ENCODE results near the gene POTEH.
"Not testable (repeated sequence)": the region's sequence is repeated elsewhere in the genome, so short reads cannot be mapped to it uniquely, and the experiment has no call there.

POTEH gene

GRCh38 chr22:15734411-15734810 is 44.6 kb downstream of the POTEH start:
- not testable (repeated sequence) for H3K36me3 ChIP-seq (ENCODE audit: control insufficient read depth in 1 of 2, insufficient read depth in 2 of 2, low read length in 2 of 2); H3K27ac ChIP-seq (ENCODE audit: low read depth, low read length); H3K9me3 ChIP-seq (ENCODE audit: control insufficient read depth in 1 of 2, low read length in 2 of 2); H3K9ac ChIP-seq (ENCODE audit: low read depth in 1 of 2, low read length in 2 of 2); H3K4me1 ChIP-seq (ENCODE audit: control insufficient read depth in 1 of 2, insufficient read depth in 2 of 2, low read length in 2 of 2); H3K4me3 ChIP-seq (ENCODE audit: low read depth in 1 of 2, low read length in 2 of 2); H3K27me3 ChIP-seq (ENCODE audit: control insufficient read depth in 1 of 2, insufficient read depth in 2 of 2, low read length in 2 of 2)

GRCh38 chr22:15738157-15738908 is 48.5 kb downstream of the POTEH start:
- not testable (repeated sequence) for H3K27ac ChIP-seq (ENCODE audit: low read depth, low read length); H3K9ac ChIP-seq (ENCODE audit: low read depth in 1 of 2, low read length in 2 of 2); H3K4me3 ChIP-seq (ENCODE audit: low read depth in 1 of 2, low read length in 2 of 2); H3K4me1 ChIP-seq (ENCODE audit: control insufficient read depth in 1 of 2, insufficient read depth in 2 of 2, low read length in 2 of 2); H3K36me3 ChIP-seq (ENCODE audit: control insufficient read depth in 1 of 2, insufficient read depth in 2 of 2, low read length in 2 of 2); H3K27me3 ChIP-seq (ENCODE audit: control insufficient read depth in 1 of 2, insufficient read depth in 2 of 2, low read length in 2 of 2); H3K9me3 ChIP-seq (ENCODE audit: control insufficient read depth in 1 of 2, low read length in 2 of 2)

- not testable (repeated sequence) for H3K4me3 ChIP-seq (ENCODE audit: low read depth in 1 of 2, low read length in 2 of 2); H3K27me3 ChIP-seq (ENCODE audit: control insufficient read depth in 1 of 2, insufficient read depth in 2 of 2, low read length in 2 of 2)
Measured at GRCh38 chr22:15738909-15739391, 49.1 kb downstream of the POTEH start.

GRCh38 chr22:15747636-15748323 is 58.0 kb downstream of the POTEH start:
- H3K4me3 ChIP-seq (ENCODE audit: low read depth in 1 of 2, low read length in 2 of 2); H3K27me3 ChIP-seq (ENCODE audit: control insufficient read depth in 1 of 2, insufficient read depth in 2 of 2, low read length in 2 of 2); H3K9me3 ChIP-seq (ENCODE audit: control insufficient read depth in 1 of 2, low read length in 2 of 2); H3K9ac ChIP-seq (ENCODE audit: low read depth in 1 of 2, low read length in 2 of 2); H3K27ac ChIP-seq (ENCODE audit: low read depth, low read length); H3K36me3 ChIP-seq (ENCODE audit: control insufficient read depth in 1 of 2, insufficient read depth in 2 of 2, low read length in 2 of 2); H3K4me1 ChIP-seq (ENCODE audit: control insufficient read depth in 1 of 2, insufficient read depth in 2 of 2, low read length in 2 of 2): not testable (repeated sequence)

More at GRCh38 chr22:15738909-15739391, 49.1 kb downstream of the POTEH start:
- not testable (repeated sequence) for H3K9ac ChIP-seq (ENCODE audit: low read depth in 1 of 2, low read length in 2 of 2); H3K4me1 ChIP-seq (ENCODE audit: control insufficient read depth in 1 of 2, insufficient read depth in 2 of 2, low read length in 2 of 2); H3K27ac ChIP-seq (ENCODE audit: low read depth, low read length); H3K36me3 ChIP-seq (ENCODE audit: control insufficient read depth in 1 of 2, insufficient read depth in 2 of 2, low read length in 2 of 2); H3K9me3 ChIP-seq (ENCODE audit: control insufficient read depth in 1 of 2, low read length in 2 of 2)

GRCh38 chr22:15749181-15749970 is 59.5 kb downstream of the POTEH start:
- not testable (repeated sequence) for H3K4me3 ChIP-seq (ENCODE audit: low read depth in 1 of 2, low read length in 2 of 2); H3K27me3 ChIP-seq (ENCODE audit: control insufficient read depth in 1 of 2, insufficient read depth in 2 of 2, low read length in 2 of 2); H3K4me1 ChIP-seq (ENCODE audit: control insufficient read depth in 1 of 2, insufficient read depth in 2 of 2, low read length in 2 of 2); H3K36me3 ChIP-seq (ENCODE audit: control insufficient read depth in 1 of 2, insufficient read depth in 2 of 2, low read length in 2 of 2); H3K9me3 ChIP-seq (ENCODE audit: control insufficient read depth in 1 of 2, low read length in 2 of 2); H3K9ac ChIP-seq (ENCODE audit: low read depth in 1 of 2, low read length in 2 of 2); H3K27ac ChIP-seq (ENCODE audit: low read depth, low read length)

- H3K4me1 ChIP-seq (ENCODE audit: control insufficient read depth in 1 of 2, insufficient read depth in 2 of 2, low read length in 2 of 2); H3K27ac ChIP-seq (ENCODE audit: low read depth, low read length); H3K9ac ChIP-seq (ENCODE audit: low read depth in 1 of 2, low read length in 2 of 2); H3K36me3 ChIP-seq (ENCODE audit: control insufficient read depth in 1 of 2, insufficient read depth in 2 of 2, low read length in 2 of 2); H3K4me3 ChIP-seq (ENCODE audit: low read depth in 1 of 2, low read length in 2 of 2); H3K9me3 ChIP-seq (ENCODE audit: control insufficient read depth in 1 of 2, low read length in 2 of 2); H3K27me3 ChIP-seq (ENCODE audit: control insufficient read depth in 1 of 2, insufficient read depth in 2 of 2, low read length in 2 of 2): not testable (repeated sequence)
Measured at GRCh38 chr22:15759443-15760097, 69.7 kb downstream of the POTEH start.

- not testable (repeated sequence) for H3K9ac ChIP-seq (ENCODE audit: low read depth in 1 of 2, low read length in 2 of 2); H3K9me3 ChIP-seq (ENCODE audit: control insufficient read depth in 1 of 2, low read length in 2 of 2)
Measured at GRCh38 chr22:15760388-15761150, 70.7 kb downstream of the POTEH start.

GRCh38 chr22:15761151-15761777 is 71.4 kb downstream of the POTEH start:
- H3K36me3 ChIP-seq (ENCODE audit: control insufficient read depth in 1 of 2, insufficient read depth in 2 of 2, low read length in 2 of 2); H3K4me1 ChIP-seq (ENCODE audit: control insufficient read depth in 1 of 2, insufficient read depth in 2 of 2, low read length in 2 of 2); H3K9ac ChIP-seq (ENCODE audit: low read depth in 1 of 2, low read length in 2 of 2); H3K4me3 ChIP-seq (ENCODE audit: low read depth in 1 of 2, low read length in 2 of 2); H3K9me3 ChIP-seq (ENCODE audit: control insufficient read depth in 1 of 2, low read length in 2 of 2); H3K27me3 ChIP-seq (ENCODE audit: control insufficient read depth in 1 of 2, insufficient read depth in 2 of 2, low read length in 2 of 2); H3K27ac ChIP-seq (ENCODE audit: low read depth, low read length): not testable (repeated sequence)

More at GRCh38 chr22:15760388-15761150, 70.7 kb downstream of the POTEH start:
- H3K27ac ChIP-seq (ENCODE audit: low read depth, low read length); H3K4me1 ChIP-seq (ENCODE audit: control insufficient read depth in 1 of 2, insufficient read depth in 2 of 2, low read length in 2 of 2); H3K36me3 ChIP-seq (ENCODE audit: control insufficient read depth in 1 of 2, insufficient read depth in 2 of 2, low read length in 2 of 2); H3K27me3 ChIP-seq (ENCODE audit: control insufficient read depth in 1 of 2, insufficient read depth in 2 of 2, low read length in 2 of 2); H3K4me3 ChIP-seq (ENCODE audit: low read depth in 1 of 2, low read length in 2 of 2): not testable (repeated sequence)

GRCh38 chr22:15763559-15763958 is 73.7 kb downstream of the POTEH start:
- H3K4me1 ChIP-seq (ENCODE audit: control insufficient read depth in 1 of 2, insufficient read depth in 2 of 2, low read length in 2 of 2); H3K9me3 ChIP-seq (ENCODE audit: control insufficient read depth in 1 of 2, low read length in 2 of 2): not testable (repeated sequence)

More at GRCh38 chr22:15763559-15763958, 73.7 kb downstream of the POTEH start:
- not testable (repeated sequence) for H3K4me3 ChIP-seq (ENCODE audit: low read depth in 1 of 2, low read length in 2 of 2); H3K9ac ChIP-seq (ENCODE audit: low read depth in 1 of 2, low read length in 2 of 2); H3K27ac ChIP-seq (ENCODE audit: low read depth, low read length); H3K36me3 ChIP-seq (ENCODE audit: control insufficient read depth in 1 of 2, insufficient read depth in 2 of 2, low read length in 2 of 2); H3K27me3 ChIP-seq (ENCODE audit: control insufficient read depth in 1 of 2, insufficient read depth in 2 of 2, low read length in 2 of 2)
